MM.1S (cell line): Measurements from ENCODE around the gene AKAP13.

ENCODE experiments used
- DNase-seq: peaks from one replicate; pipeline ENCODE4 v3.0.0-alpha.2; 2015
- H2AFZ ChIP-seq: fragments of 300-600 bp; sonication (generic); 2 replicates; pipeline ENCODE4 v1.6.0; 2016; ENCODE audit warnings: antibody characterized with exemption, low read length
- H3F3A ChIP-seq: fragments of 300-600 bp; sonication (generic); 2 replicates; pipeline ENCODE4 v1.6.1; 2016; ENCODE audit warnings: mild to moderate bottlenecking, antibody characterized with exemption, low read length, moderate library complexity, mixed read lengths; ENCODE audit not compliant: insufficient read depth
- H3K27ac ChIP-seq: fragments of 300-600 bp; sonication (generic); 2 replicates; pipeline ENCODE4 v1.5.1; 2016; ENCODE audit warnings: mild to moderate bottlenecking, low read length
- H3K27me3 ChIP-seq: fragments of 300-600 bp; sonication (generic); replicated peaks from 2 replicates; pipeline ENCODE4 v1.6.0; 2016; ENCODE audit warnings: low read length; ENCODE audit not compliant: insufficient read depth
- H3K36me3 ChIP-seq: fragments of 300-600 bp; sonication (generic); replicated peaks from 2 replicates; pipeline ENCODE4 v1.6.1; 2016; ENCODE audit warnings: mild to moderate bottlenecking, low read length, mixed read lengths; ENCODE audit not compliant: insufficient read depth
- H3K4me1 ChIP-seq: fragments of 300-600 bp; sonication (generic); 2 replicates; pipeline ENCODE4 v1.6.1; 2016; ENCODE audit warnings: low read length, mixed read lengths
- H3K4me2 ChIP-seq: fragments of 300-600 bp; sonication (generic); 2 replicates; pipeline ENCODE4 v1.6.0; 2016; ENCODE audit warnings: low read depth, low read length
- H3K4me3 ChIP-seq: fragments of 300-600 bp; sonication (generic); 2 replicates; pipeline ENCODE4 v1.5.1; 2016; ENCODE audit warnings: low read length, mixed read lengths
- H3K79me2 ChIP-seq: fragments of 300-600 bp; sonication (generic); 2 replicates; pipeline ENCODE4 v1.6.1; 2016; ENCODE audit warnings: mixed run types, low read length, mixed read lengths
- H3K9ac ChIP-seq: fragments of 300-600 bp; sonication (generic); 2 replicates; pipeline ENCODE4 v1.6.1; 2016; ENCODE audit warnings: low read length, mixed read lengths
- H3K9me2 ChIP-seq: fragments of 300-600 bp; sonication (generic); replicated peaks from 2 replicates; pipeline ENCODE4 v1.6.1; 2016; ENCODE audit warnings: mild to moderate bottlenecking, low read length, mixed read lengths; ENCODE audit not compliant: insufficient read depth
- H3K9me3 ChIP-seq: fragments of 300-600 bp; sonication (generic); replicated peaks from 2 replicates; pipeline ENCODE4 v1.6.1; 2016; ENCODE audit warnings: mild to moderate bottlenecking, low read length, mixed read lengths; ENCODE audit not compliant: insufficient read depth
- H4K20me1 ChIP-seq: fragments of 300-600 bp; sonication (generic); 2 replicates; pipeline ENCODE4 v1.6.1; 2016; ENCODE audit warnings: mild to moderate bottlenecking, low read length, moderate library complexity, mixed read lengths; ENCODE audit not compliant: insufficient read depth
- CTCF ChIP-seq: fragments of 300-600 bp; sonication (generic); IDR thresholded peaks from 2 replicates; pipeline ENCODE4 v1.5.1; 2016; ENCODE audit warnings: antibody characterized with exemption, low read length, mixed read lengths
- EZH2 ChIP-seq: fragments of 300-600 bp; sonication (generic); optimal IDR thresholded peaks from 2 replicates; pipeline ENCODE3; 2017; ENCODE audit warnings: low read depth, mild to moderate bottlenecking, antibody characterized with exemption, low read length, mixed read lengths
- EZH2phosphoT487 ChIP-seq: fragments of 300-600 bp; sonication (generic); IDR thresholded peaks from 2 replicates; pipeline ENCODE4 v1.6.1; 2018; ENCODE audit warnings: antibody characterized with exemption, low read length

Gene AKAP13

GRCh38 chr15:85401108-85401774 lies 20.8 kb downstream of the AKAP13 start:
- no peaks in the 10 kb centered on the region for H3K9me2 ChIP-seq
- no peak overlapping the region for H3K9ac ChIP-seq
- peaks cover 8% of the 10 kb centered on the region for H3K4me1 ChIP-seq
- H3K36me3 ChIP-seq = no peaks in the 10 kb centered on the region
- no peak overlapping the region for H3K4me3 ChIP-seq
- no peak overlapping the region for H2AFZ ChIP-seq
- peaks cover 78% of the 10 kb centered on the region for H3K79me2 ChIP-seq
- H3K27ac ChIP-seq = no peak overlapping the region
- no peaks in the 10 kb centered on the region for H3K27me3 ChIP-seq
- no peaks in the 10 kb centered on the region for H3F3A ChIP-seq
- TF ChIP-seq CTCF (no peak), EZH2phosphoT487 (no peak), EZH2 (no peak)
- H3K4me2 ChIP-seq = no peak overlapping the region
- no peaks in the 10 kb centered on the region for H3K9me3 ChIP-seq
- H4K20me1 ChIP-seq = no peaks in the 10 kb centered on the region
- DNase-seq = no peak

GRCh38 chr15:85402195-85402881 lies 21.9 kb downstream of the AKAP13 start:
- H4K20me1 ChIP-seq = no peaks in the 10 kb centered on the region
- TF ChIP-seq EZH2 = no peak
- no peak for TF ChIP-seq CTCF
- TF ChIP-seq EZH2phosphoT487 = no peak
- H3F3A ChIP-seq = no peaks in the 10 kb centered on the region
- no peak for DNase-seq
- H3K9me3 ChIP-seq = no peaks in the 10 kb centered on the region
- H3K4me3 ChIP-seq = no peak overlapping the region
- no peak overlapping the region for H3K27ac ChIP-seq
- no peaks in the 10 kb centered on the region for H3K9me2 ChIP-seq
- no peak overlapping the region for H2AFZ ChIP-seq
- no peak overlapping the region for H3K4me2 ChIP-seq
- peaks cover 77% of the 10 kb centered on the region for H3K79me2 ChIP-seq
- H3K36me3 ChIP-seq = no peaks in the 10 kb centered on the region
- H3K9ac ChIP-seq = no peak overlapping the region
- H3K27me3 ChIP-seq = no peaks in the 10 kb centered on the region
- H3K4me1 ChIP-seq = peaks cover 6% of the 10 kb centered on the region

DNA sequence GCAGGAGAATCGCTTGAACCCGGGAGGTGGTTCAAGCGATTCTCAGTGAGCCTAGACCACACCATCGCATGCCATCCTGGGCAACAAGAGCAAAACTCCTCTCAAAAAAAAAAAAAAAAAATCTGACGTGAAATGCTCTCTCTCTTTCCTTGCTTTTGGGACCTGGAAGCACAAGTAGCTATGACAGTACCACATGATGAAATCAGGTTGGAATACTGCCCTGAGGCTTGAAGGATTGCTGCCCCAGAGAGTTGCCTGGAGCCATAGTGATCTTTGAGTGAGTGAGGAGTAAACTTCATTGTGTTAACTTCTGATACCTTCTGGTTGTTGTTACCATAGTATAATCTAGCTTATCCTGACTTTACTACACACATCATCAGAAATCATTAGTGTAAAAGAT lies 23.3 kb downstream of the AKAP13 start:
- Histone ChIP-seq H3K9me3 (no peaks in the 10 kb centered on the region), H3K27ac (no peak overlapping the region), H2AFZ (no peak overlapping the region), H3F3A (no peaks in the 10 kb centered on the region), H3K4me1 (peaks cover 18% of the 10 kb centered on the region), H4K20me1 (no peaks in the 10 kb centered on the region), H3K4me2 (no peak overlapping the region), H3K9me2 (no peaks in the 10 kb centered on the region), H3K36me3 (no peaks in the 10 kb centered on the region), H3K79me2 (peaks cover 70% of the 10 kb centered on the region), H3K27me3 (no peaks in the 10 kb centered on the region), H3K9ac (no peak overlapping the region), H3K4me3 (no peak overlapping the region)
- no peak for TF ChIP-seq EZH2phosphoT487
- TF ChIP-seq EZH2 = no peak
- TF ChIP-seq CTCF = no peak
- no peak for DNase-seq
